ENCODE data around the gene MAN1C1.
A peak's percentile ranks its signal among the peaks of the same experiment; 100 is the strongest.

The MAN1C1 gene

GRCh38 chr1:25648681-25649440, 32.3 kb downstream of the MAN1C1 start:
- no peaks in the 10 kb centered on the region for H3K36me3 Mint-ChIP-seq (ENCODE audit: low read depth)
- H3K4me3 Mint-ChIP-seq, result no peak overlapping the region
- H3K4me1 Mint-ChIP-seq (ENCODE audit: low read depth), result peaks cover 12% of the 10 kb centered on the region
- H3K27ac Mint-ChIP-seq, result no peak overlapping the region
- no peaks in the 10 kb centered on the region for H3K9me3 Mint-ChIP-seq
- peaks cover 12% of the 10 kb centered on the region for H3K27me3 Mint-ChIP-seq

GRCh38 chr1:25649505-25650288, 33.1 kb downstream of the MAN1C1 start:
- Mint-ChIP-seq H3K27ac (no peak overlapping the region), H3K4me1 (ENCODE audit: low read depth) (peaks cover 8% of the 10 kb centered on the region), H3K4me3 (no peak overlapping the region), H3K27me3 (peaks cover 8% of the 10 kb centered on the region), H3K36me3 (ENCODE audit: low read depth) (no peaks in the 10 kb centered on the region), H3K9me3 (no peaks in the 10 kb centered on the region)

GRCh38 chr1:25650289-25650576, 33.6 kb downstream of the MAN1C1 start:
- no peak overlapping the region for H3K27ac Mint-ChIP-seq
- no peak overlapping the region for H3K4me3 Mint-ChIP-seq
- H3K4me1 Mint-ChIP-seq (ENCODE audit: low read depth), result peaks cover 8% of the 10 kb centered on the region
- H3K36me3 Mint-ChIP-seq (ENCODE audit: low read depth), result no peaks in the 10 kb centered on the region
- no peaks in the 10 kb centered on the region for H3K9me3 Mint-ChIP-seq
- peaks cover 4% of the 10 kb centered on the region for H3K27me3 Mint-ChIP-seq

DNA sequence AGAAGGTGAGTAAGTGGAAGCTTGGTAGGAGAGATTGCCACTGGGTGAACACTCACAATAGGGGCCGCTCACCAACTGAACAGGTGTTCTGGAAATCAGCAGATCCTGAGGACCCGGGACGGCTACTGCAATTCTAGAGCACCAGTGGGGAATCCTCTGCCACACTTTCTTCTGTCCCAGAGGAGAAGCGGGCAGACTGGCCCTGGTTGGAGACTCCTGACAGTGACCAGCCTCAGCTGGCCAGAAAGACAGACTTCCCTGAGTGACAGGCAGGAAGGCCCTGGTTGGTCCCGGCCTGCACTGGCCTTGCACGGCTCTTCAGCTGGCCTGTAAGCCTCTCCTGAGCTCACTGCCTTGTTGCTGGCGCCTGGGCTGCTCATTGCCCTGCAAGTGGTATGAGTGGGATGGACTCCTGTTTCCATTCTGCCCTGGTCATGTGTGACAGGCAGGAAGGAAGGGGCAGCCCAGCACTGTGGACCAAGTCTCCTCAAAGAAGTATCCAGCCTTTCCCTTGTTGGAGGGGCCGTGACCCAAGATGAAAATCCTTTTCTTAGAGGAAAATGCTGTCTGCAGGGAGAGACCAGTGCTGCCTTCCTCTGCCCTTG, 34.5 kb downstream of the MAN1C1 start:
- peaks cover 8% of the 10 kb centered on the region for H3K4me1 Mint-ChIP-seq (ENCODE audit: low read depth)
- no peaks in the 10 kb centered on the region for H3K27me3 Mint-ChIP-seq
- H3K9me3 Mint-ChIP-seq, result no peaks in the 10 kb centered on the region
- no peaks in the 10 kb centered on the region for H3K36me3 Mint-ChIP-seq (ENCODE audit: low read depth)
- no peak overlapping the region for H3K4me3 Mint-ChIP-seq
- no peak overlapping the region for H3K27ac Mint-ChIP-seq

DNA sequence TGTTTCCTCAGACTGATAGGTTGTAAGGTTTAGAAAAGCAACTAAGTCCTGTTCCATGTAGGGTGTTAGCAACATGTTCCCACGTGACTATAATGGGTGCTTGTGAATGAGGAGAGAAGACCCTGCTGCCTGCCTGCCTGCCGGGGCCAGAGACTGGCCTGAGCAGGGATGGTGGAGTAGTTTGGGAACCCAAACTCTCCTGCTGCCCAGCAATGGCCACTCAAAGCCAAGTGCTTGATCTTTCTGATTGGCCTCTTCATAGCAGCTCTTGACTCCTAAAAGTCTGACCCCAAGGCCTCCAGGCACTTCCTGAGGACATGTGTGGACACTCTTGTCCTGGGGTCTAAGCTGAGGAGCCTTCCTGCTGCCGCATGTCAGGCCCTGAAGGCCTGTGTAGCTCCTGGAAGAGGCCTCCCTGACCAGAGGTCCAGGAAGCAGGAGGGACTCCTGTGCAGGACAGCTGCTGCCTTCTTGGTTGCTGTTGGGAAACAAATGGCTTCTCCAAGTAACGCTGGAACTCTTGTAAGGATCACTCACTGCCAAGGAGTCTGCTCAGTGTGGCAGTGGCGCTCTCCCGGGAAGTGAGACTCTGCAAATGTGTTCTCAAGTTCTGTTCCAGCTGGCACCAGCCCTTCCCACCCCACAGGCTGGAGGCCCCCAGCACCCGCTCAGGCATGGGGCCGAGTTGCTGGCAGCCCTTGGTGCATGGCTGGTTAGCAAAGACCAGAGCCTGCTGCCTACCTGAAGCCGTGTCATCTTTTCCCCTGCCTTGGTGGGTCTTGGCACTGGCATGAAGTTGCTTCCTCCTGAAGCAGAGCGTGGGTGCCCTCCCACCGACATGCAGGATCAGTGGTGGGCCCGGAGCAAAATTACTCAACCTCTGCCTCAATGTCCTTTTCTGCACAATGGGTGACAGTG, 35.5 kb downstream of the MAN1C1 start:
- H3K36me3 Mint-ChIP-seq (ENCODE audit: low read depth), result no peaks in the 10 kb centered on the region
- H3K27ac Mint-ChIP-seq, result no peak overlapping the region
- H3K4me1 Mint-ChIP-seq (ENCODE audit: low read depth), result peaks cover 12% of the 10 kb centered on the region
- H3K4me3 Mint-ChIP-seq, result no peak overlapping the region
- H3K27me3 Mint-ChIP-seq, result no peaks in the 10 kb centered on the region
- no peaks in the 10 kb centered on the region for H3K9me3 Mint-ChIP-seq

- Mint-ChIP-seq H3K27me3 (no peaks in the 10 kb centered on the region), H3K27ac (no peak overlapping the region), H3K9me3 (no peaks in the 10 kb centered on the region), H3K4me1 (ENCODE audit: low read depth) (peaks cover 20% of the 10 kb centered on the region), H3K36me3 (ENCODE audit: low read depth) (no peaks in the 10 kb centered on the region), H3K4me3 (no peak overlapping the region)
Measured at GRCh38 chr1:25653558-25653957, 37.0 kb downstream of the MAN1C1 start.

- Mint-ChIP-seq H3K36me3 (ENCODE audit: low read depth) (no peaks in the 10 kb centered on the region), H3K9me3 (no peaks in the 10 kb centered on the region), H3K27ac (no peak overlapping the region), H3K4me3 (no peak overlapping the region), H3K27me3 (no peaks in the 10 kb centered on the region), H3K4me1 (ENCODE audit: low read depth) (peaks cover 18% of the 10 kb centered on the region)
Measured at GRCh38 chr1:25654109-25654660, 37.6 kb downstream of the MAN1C1 start.

- H3K36me3 Mint-ChIP-seq (ENCODE audit: low read depth), result no peaks in the 10 kb centered on the region
- peaks cover 18% of the 10 kb centered on the region for H3K4me1 Mint-ChIP-seq (ENCODE audit: low read depth)
- H3K27me3 Mint-ChIP-seq, result no peaks in the 10 kb centered on the region
- no peak overlapping the region for H3K4me3 Mint-ChIP-seq
- H3K9me3 Mint-ChIP-seq, result no peaks in the 10 kb centered on the region
- no peak overlapping the region for H3K27ac Mint-ChIP-seq
Measured at GRCh38 chr1:25657121-25657882, 40.7 kb downstream of the MAN1C1 start.

DNA sequence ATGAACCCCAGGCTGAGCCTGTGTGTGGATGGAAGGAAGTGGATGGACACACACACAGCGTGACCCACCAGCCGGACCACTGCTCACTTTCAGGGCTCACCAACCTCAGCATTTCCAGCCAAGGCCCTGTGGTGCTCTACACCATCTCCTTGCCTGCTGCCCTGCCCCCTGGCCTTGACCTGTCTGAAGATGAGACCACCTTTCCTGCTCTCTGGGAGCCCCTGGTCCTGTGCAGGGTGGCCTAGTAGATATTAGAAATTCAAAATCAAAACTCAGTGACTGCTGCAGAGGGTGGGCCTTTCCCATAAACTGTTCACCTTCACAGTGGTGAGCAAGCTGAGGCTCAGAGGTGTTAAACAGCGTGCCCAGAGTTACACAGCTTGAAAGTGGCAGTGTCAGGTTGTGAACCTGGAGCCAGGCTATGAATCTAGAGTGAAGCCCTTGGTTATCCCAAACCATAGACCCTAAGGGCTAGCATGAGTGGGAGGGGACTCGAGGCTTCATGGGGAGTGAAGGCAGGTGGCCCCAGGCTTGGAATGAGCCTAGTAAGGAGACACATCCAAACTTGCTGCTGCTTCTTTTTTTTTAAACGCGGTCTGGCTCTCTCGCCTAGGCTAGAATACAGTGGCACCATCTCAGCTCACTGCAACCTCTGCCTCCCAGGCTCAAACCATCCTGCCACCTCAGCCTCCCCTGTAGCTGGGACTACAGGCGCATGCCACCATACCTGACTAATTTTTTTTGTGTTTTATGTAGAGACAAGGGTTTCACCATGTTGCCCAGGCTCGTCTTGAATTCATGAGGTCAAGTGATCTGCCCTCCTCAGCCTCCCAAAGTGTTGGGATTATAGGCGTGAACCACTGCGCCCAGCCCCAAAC, 41.5 kb downstream of the MAN1C1 start:
- H3K36me3 Mint-ChIP-seq (ENCODE audit: low read depth), result no peaks in the 10 kb centered on the region
- H3K4me3 Mint-ChIP-seq, result no peak overlapping the region
- H3K9me3 Mint-ChIP-seq, result no peaks in the 10 kb centered on the region
- H3K27ac Mint-ChIP-seq, result peak overlapping the region; percentile 5
- H3K27me3 Mint-ChIP-seq, result no peaks in the 10 kb centered on the region
- peaks cover 18% of the 10 kb centered on the region for H3K4me1 Mint-ChIP-seq (ENCODE audit: low read depth)

GRCh38 chr1:25658791-25659431, 42.3 kb downstream of the MAN1C1 start:
- Mint-ChIP-seq H3K36me3 (ENCODE audit: low read depth) (no peaks in the 10 kb centered on the region), H3K27ac (no peak overlapping the region), H3K9me3 (no peaks in the 10 kb centered on the region), H3K4me1 (ENCODE audit: low read depth) (peaks cover 18% of the 10 kb centered on the region), H3K27me3 (no peaks in the 10 kb centered on the region), H3K4me3 (no peak overlapping the region)

GRCh38 chr1:25661043-25661815, 44.6 kb downstream of the MAN1C1 start:
- H3K9me3 Mint-ChIP-seq, result no peaks in the 10 kb centered on the region
- H3K4me3 Mint-ChIP-seq, result no peak overlapping the region
- H3K27ac Mint-ChIP-seq, result no peak overlapping the region
- H3K4me1 Mint-ChIP-seq (ENCODE audit: low read depth), result peaks cover 29% of the 10 kb centered on the region
- H3K36me3 Mint-ChIP-seq (ENCODE audit: low read depth), result no peaks in the 10 kb centered on the region
- no peaks in the 10 kb centered on the region for H3K27me3 Mint-ChIP-seq

GRCh38 chr1:25662061-25662460, 45.5 kb downstream of the MAN1C1 start:
- no peak overlapping the region for H3K4me3 Mint-ChIP-seq
- H3K27ac Mint-ChIP-seq, result no peak overlapping the region
- H3K9me3 Mint-ChIP-seq, result no peaks in the 10 kb centered on the region
- H3K36me3 Mint-ChIP-seq (ENCODE audit: low read depth), result no peaks in the 10 kb centered on the region
- peaks cover 33% of the 10 kb centered on the region for H3K4me1 Mint-ChIP-seq (ENCODE audit: low read depth)
- H3K27me3 Mint-ChIP-seq, result peaks cover 3% of the 10 kb centered on the region

All from stimulated activated naive CD8-positive, alpha-beta T cell treated with anti-CD3 and anti-CD28 coated beads, Interleukin-15, Interleukin-2, amounts not matched to agents 100 ng/mL and 50 ng/mL, for 24 hours (primary cell).